Endometrium (tissue), 2 donors: ENCODE results near the gene GADD45B.
"Not testable (repeated sequence)": the region's sequence is repeated elsewhere in the genome, so short reads cannot be mapped to it uniquely, and the experiment has no call there.

Source experiments
- FAIRE-seq: peaks from 2 replicates; lab custom pipeline; 2012; peaks lifted over from hg19 to GRCh38; lab: Jason Lieb, UNC
- donor health status: control.
- donor health status: control.

Gene GADD45B

GRCh38 chr19:2514981-2515518, 39.1 kb downstream of the GADD45B start:
- no peak for FAIRE-seq

- FAIRE-seq: no peak
These were observed 40.8 kb downstream of the GADD45B start for GRCh38 chr19:2516727-2517126.

- no peak for FAIRE-seq
These were observed 42.1 kb downstream of the GADD45B start for GRCh38 chr19:2517881-2518601.

- FAIRE-seq: not testable (repeated sequence)
These were observed 42.9 kb downstream of the GADD45B start for GRCh38 chr19:2518856-2519255.

- FAIRE-seq: no peak
These were observed 43.6 kb downstream of the GADD45B start for GRCh38 chr19:2519482-2519881.

- FAIRE-seq: peak; percentile 29
These were observed 47.8 kb downstream of the GADD45B start for GRCh38 chr19:2523630-2524311.

GRCh38 chr19:2524361-2524839, 48.5 kb downstream of the GADD45B start:
- FAIRE-seq: no peak

- no peak for FAIRE-seq
These were observed 49.2 kb downstream of the GADD45B start for GRCh38 chr19:2524840-2525723.

GRCh38 chr19:2527171-2527570, 51.2 kb downstream of the GADD45B start:
- FAIRE-seq: no peak

GRCh38 chr19:2527686-2528085, 51.8 kb downstream of the GADD45B start:
- no peak for FAIRE-seq
